ENCODE measurements around the gene RASAL2.

DNA sequence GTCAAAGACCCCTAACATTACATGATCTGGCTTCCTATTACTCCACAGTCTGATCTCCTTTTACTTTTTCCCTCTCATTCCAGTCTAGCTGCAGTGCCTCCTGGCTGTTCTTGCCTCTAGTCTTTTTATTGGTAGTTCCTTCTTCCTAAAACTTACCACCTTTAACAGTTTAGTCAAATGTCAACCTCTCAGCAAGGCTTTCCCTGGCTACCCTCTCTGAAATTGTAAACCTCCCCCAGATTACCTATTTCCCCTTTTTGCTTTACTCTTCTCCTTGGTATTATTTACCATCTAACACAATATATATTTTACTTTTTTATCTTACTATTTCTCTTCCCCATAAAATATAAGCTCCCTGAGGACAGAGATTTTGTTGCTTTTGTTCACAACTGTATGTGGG is 273.2 kb downstream of the RASAL2 start:
- TF ChIP-seq POLR2A (IDR thresholded peaks at IDR 0.05; ENCODE audit: low read depth, low read length) (no peak), SPI1 (IDR thresholded peaks at IDR 0.05; ENCODE audit: low read depth, low read length) (no peak), POLR2AphosphoS5 (IDR thresholded peaks at IDR 0.05; ENCODE audit: low read depth, low read length) (no peak)

All from GM12891 (cell line).